H9 (cell line): ENCODE measurements around the gene TLL2. TPM values are rescaled to one million over a fixed set of nuclear protein-coding genes. Genes with fewer than 3 reads are reported as not detected.

Experiments
- DNase-seq: peaks from one replicate; pipeline ENCODE4 v3.0.0-alpha.2; 2017
- H2AFZ ChIP-seq: one replicate; pipeline ENCODE4 v1.6.1; 2013; ENCODE audit warnings: mild to moderate bottlenecking, low read length, control low read depth, moderate library complexity
- H2AK5ac ChIP-seq: 2 replicates; pipeline ENCODE4 v1.6.1; 2013; ENCODE audit warnings: low read length, control low read depth, mixed read lengths; ENCODE audit not compliant: insufficient read length
- H2BK120ac ChIP-seq: one replicate; pipeline ENCODE4 v1.6.1; 2013; ENCODE audit warnings: low read depth, mild to moderate bottlenecking, low read length, control low read depth, inconsistent platforms; ENCODE audit not compliant: poor library complexity, severe bottlenecking
- H2BK12ac ChIP-seq: 2 replicates; pipeline ENCODE4 v1.6.1; 2013; ENCODE audit warnings: low read length, control low read depth, mixed read lengths, low read depth; ENCODE audit not compliant: insufficient read length
- H2BK15ac ChIP-seq: 2 replicates; pipeline ENCODE4 v1.6.1; 2013; ENCODE audit warnings: low read depth, low read length, control low read depth
- H2BK20ac ChIP-seq: one replicate; pipeline ENCODE4 v1.6.1; 2013; ENCODE audit warnings: low read depth, mild to moderate bottlenecking, low read length, control low read depth, inconsistent platforms; ENCODE audit not compliant: poor library complexity, severe bottlenecking
- H2BK5ac ChIP-seq: 2 replicates; pipeline ENCODE4 v1.6.1; 2013; ENCODE audit warnings: low read length, control low read depth, mixed read lengths; ENCODE audit not compliant: insufficient read length
- H3K14ac ChIP-seq: 2 replicates; pipeline ENCODE4 v1.6.1; 2013; ENCODE audit warnings: low read length, control low read depth; ENCODE audit not compliant: insufficient read depth
- H3K18ac ChIP-seq: 2 replicates; pipeline ENCODE4 v1.6.1; 2013; ENCODE audit warnings: low read depth, mild to moderate bottlenecking, mixed read lengths, low read length, control low read depth; ENCODE audit not compliant: insufficient read length
- H3K23ac ChIP-seq: 2 replicates; pipeline ENCODE4 v1.6.1; 2013; ENCODE audit warnings: low read length, control low read depth, mixed read lengths, low read depth; ENCODE audit not compliant: insufficient read length
- H3K23me2 ChIP-seq: 2 replicates; pipeline ENCODE4 v1.6.1; 2013; ENCODE audit warnings: low read depth, mild to moderate bottlenecking, mixed read lengths, low read length, control low read depth; ENCODE audit not compliant: insufficient read length, poor library complexity, severe bottlenecking
- H3K27ac ChIP-seq: 2 replicates; pipeline ENCODE4 v1.5.1; 2013; ENCODE audit warnings: low read length, control low read depth, mixed read lengths, low read depth; ENCODE audit not compliant: insufficient read length
- H3K27me3 ChIP-seq: 2 replicates; pipeline ENCODE4 v1.6.1; 2013; ENCODE audit warnings: low read length, control low read depth, inconsistent platforms; ENCODE audit not compliant: insufficient read depth
- H3K4ac ChIP-seq: 2 replicates; pipeline ENCODE4 v1.6.1; 2013; ENCODE audit warnings: low read depth, mild to moderate bottlenecking, control low read depth, inconsistent platforms, low read length, moderate library complexity
- H3K4me1 ChIP-seq: 2 replicates; pipeline ENCODE4 v1.6.1; 2013; ENCODE audit warnings: low read length, control low read depth, inconsistent platforms; ENCODE audit not compliant: insufficient read depth
- H3K4me2 ChIP-seq: 2 replicates; pipeline ENCODE4 v1.6.1; 2013; ENCODE audit warnings: low read length, control low read depth, mixed read lengths; ENCODE audit not compliant: insufficient read length, insufficient read depth
- H3K56ac ChIP-seq: 2 replicates; pipeline ENCODE4 v1.6.1; 2013; ENCODE audit warnings: low read depth, mild to moderate bottlenecking, mixed read lengths, low read length, control low read depth; ENCODE audit not compliant: insufficient read length
- H3K79me1 ChIP-seq: 2 replicates; pipeline ENCODE4 v1.6.1; 2013; ENCODE audit warnings: low read depth, mild to moderate bottlenecking, moderate library complexity, low read length, control low read depth, inconsistent platforms; ENCODE audit not compliant: insufficient read depth, poor library complexity, severe bottlenecking
- H3K79me2 ChIP-seq: 2 replicates; pipeline ENCODE4 v1.6.1; 2013; ENCODE audit warnings: low read length, control low read depth, inconsistent platforms; ENCODE audit not compliant: insufficient read depth
- H3K9ac ChIP-seq: 2 replicates; pipeline ENCODE4 v1.6.1; 2013; ENCODE audit warnings: low read length, control low read depth, mixed read lengths; ENCODE audit not compliant: insufficient read length; ENCODE audit errors: extremely low read depth
- H3K9me3 ChIP-seq: one replicate; pipeline ENCODE4 v1.6.1; 2013; ENCODE audit warnings: low read depth, low read length, inconsistent platforms; ENCODE audit not compliant: control insufficient read depth
- H3T11ph ChIP-seq: one replicate; pipeline ENCODE4 v1.6.1; 2013; ENCODE audit warnings: mild to moderate bottlenecking, low read length, control low read depth, inconsistent platforms
- H4K20me1 ChIP-seq: one replicate; pipeline ENCODE4 v1.6.1; 2013; ENCODE audit not compliant: control insufficient read depth, insufficient read length, insufficient read depth
- H4K5ac ChIP-seq: 2 replicates; pipeline ENCODE4 v1.6.1; 2013; ENCODE audit warnings: low read depth, mild to moderate bottlenecking, mixed read lengths, low read length, control low read depth; ENCODE audit not compliant: insufficient read length
- H4K8ac ChIP-seq: replicated peaks from 2 replicates; pipeline ENCODE4 v1.6.1; 2013; ENCODE audit warnings: low read length, control low read depth, mixed read lengths, low read depth; ENCODE audit not compliant: insufficient read length
- H4K91ac ChIP-seq: 2 replicates; pipeline ENCODE4 v1.6.1; 2013; ENCODE audit warnings: low read depth, mild to moderate bottlenecking, moderate library complexity, mixed read lengths, low read length, control low read depth; ENCODE audit not compliant: insufficient read length
- H3K27ac Mint-ChIP-seq, 3 experiments: 2 replicates in 2 of 3; 3 replicates in 1 of 3; pipeline ENCODE4 v1.8.0; 2020 to 2021; ENCODE audit warnings: mixed read lengths in 3 of 3, mild to moderate bottlenecking in 1 of 3, moderate library complexity in 1 of 3
- H3K27me3 Mint-ChIP-seq: 2 replicates; pipeline ENCODE4 v1.8.0; 2021; ENCODE audit warnings: low read depth, mild to moderate bottlenecking, moderate library complexity, mixed read lengths
- H3K36me3 Mint-ChIP-seq, 3 experiments: 2 replicates in 2 of 3; 3 replicates in 1 of 3; pipeline ENCODE4 v1.8.0; 2020 to 2021; ENCODE audit warnings: low read depth in 3 of 3, mixed read lengths in 3 of 3; ENCODE audit not compliant: insufficient read depth in 1 of 3
- H3K4me1 Mint-ChIP-seq, 2 experiments: 2 replicates each; pipeline ENCODE4 v1.8.0; 2020; ENCODE audit warnings: mixed read lengths in 2 of 2
- H3K4me3 Mint-ChIP-seq, 2 experiments: 2 replicates in 1 of 2; 3 replicates in 1 of 2; pipeline ENCODE4 v1.8.0; 2020 to 2021; ENCODE audit warnings: mild to moderate bottlenecking in 2 of 2, mixed read lengths in 2 of 2, moderate library complexity in 1 of 2
- H3K9me3 Mint-ChIP-seq, 2 experiments: 2 replicates in 1 of 2; 3 replicates in 1 of 2; pipeline ENCODE4 v1.8.0; 2020; ENCODE audit warnings: mild to moderate bottlenecking in 2 of 2, mixed read lengths in 2 of 2, moderate library complexity in 1 of 2
- CTCF ChIP-seq: fragments of 200-600 bp; sonication (generic); conservative IDR thresholded peaks from 3 replicates; pipeline ENCODE4 v1.8.0; 2021; ENCODE audit warnings: antibody characterized with exemption, mild to moderate bottlenecking
- WGBS: extraction: QIAGEN DNeasy Blood & Tissue Kit; methylation state at CpG from one replicate; pipeline ENCODE4 v1.1.7; 2013; ENCODE audit warnings: missing lambda C conversion rate, low lambda C conversion rate, mixed read lengths; ENCODE audit not compliant: insufficient read length; ENCODE audit errors: extremely low coverage; 5-methylcytosine and 5-hydroxymethylcytosine counted together
- total RNA-seq: library from RNA; stranded (reverse); gene quantifications from 2 replicates; pipeline ENCODE4 v1.2.1, GENCODE V29; 2021

The TLL2 gene
- total RNA-seq, 1 experiment from 2014 or later = 1.4 TPM

GRCh38 chr10:96482815-96483588 lies 30.7 kb downstream of the TLL2 start:
- no peak overlapping the region for H4K8ac ChIP-seq
- H3K27ac ChIP-seq = no peak overlapping the region
- no peaks in the 10 kb centered on the region for H3K79me2 ChIP-seq
- no peak overlapping the region for H2BK12ac ChIP-seq
- H3K27me3 Mint-ChIP-seq = no peaks in the 10 kb centered on the region
- H3K4me1 Mint-ChIP-seq = peaks cover 0 to 4% of the 10 kb centered on the region in 2 experiments; a peak in 1 of 4 replicates
- H2BK15ac ChIP-seq = peak overlapping the region; percentile 62; the same call in 1 of the 2 replicates
- no peaks in the 10 kb centered on the region for H3K9me3 Mint-ChIP-seq
- H3K56ac ChIP-seq = no peak overlapping the region
- H3K14ac ChIP-seq = no peak overlapping the region
- no peak overlapping the region for H3K27ac Mint-ChIP-seq
- H3K18ac ChIP-seq = no peak overlapping the region
- DNase-seq = no peak
- no peaks in the 10 kb centered on the region for H3K23me2 ChIP-seq
- H3K4me2 ChIP-seq = no peak overlapping the region
- no peak overlapping the region for H2BK5ac ChIP-seq
- no peak for TF ChIP-seq CTCF
- H3K4ac ChIP-seq = no peak overlapping the region
- no peak overlapping the region for H3T11ph ChIP-seq
- no peaks in the 10 kb centered on the region for H3K4me1 ChIP-seq
- WGBS = no CpG with 5 or more reads among the region's 4 CpGs
- no peak overlapping the region for H2BK120ac ChIP-seq
- H3K23ac ChIP-seq = no peak overlapping the region
- no peaks in the 10 kb centered on the region for H4K20me1 ChIP-seq
- no peak overlapping the region for H2AK5ac ChIP-seq
- no peaks in the 10 kb centered on the region; a peak in 1 of 7 replicates for H3K36me3 Mint-ChIP-seq
- no peak overlapping the region for H4K91ac ChIP-seq
- H3K9ac ChIP-seq = no peak overlapping the region
- H4K5ac ChIP-seq = no peak overlapping the region
- no peaks in the 10 kb centered on the region for H3K79me1 ChIP-seq
- no peaks in the 10 kb centered on the region for H3K27me3 ChIP-seq
- H3K9me3 ChIP-seq = no peaks in the 10 kb centered on the region
- no peak overlapping the region for H3K4me3 Mint-ChIP-seq
- no peak overlapping the region for H2AFZ ChIP-seq
- no peak overlapping the region for H2BK20ac ChIP-seq
